ENCODE data around the gene TMEM100.

GRCh38 chr17:55726440-55726839 is 3.8 kb upstream of the TMEM100 start:
- TF ChIP-seq EZH2 (optimal IDR thresholded peaks at IDR 0.05; ENCODE audit: low read depth, low read length) = no peak
- TF ChIP-seq CTCF (IDR thresholded peaks at IDR 0.05; ENCODE audit: low read length) = no peak

All from MM.1S (cell line).